NCI-H1105 (cell line): ENCODE results near the gene HDAC3.

ENCODE experiments used
- DNase-seq: peaks from one replicate; lab custom pipeline; 2025; lab: John Stamatoyannopoulos, UW

Gene HDAC3

GRCh38 chr5:141602606-141603005 is 34.0 kb downstream of the HDAC3 start:
- no peak for DNase-seq

GRCh38 chr5:141598391-141599345 is 38.0 kb downstream of the HDAC3 start:
- DNase-seq, result no peak

GRCh38 chr5:141597814-141598213 is 38.8 kb downstream of the HDAC3 start:
- DNase-seq, result no peak

GRCh38 chr5:141597394-141597793 is 39.3 kb downstream of the HDAC3 start:
- DNase-seq, result no peak

GRCh38 chr5:141596867-141597266 is 39.8 kb downstream of the HDAC3 start:
- no peak for DNase-seq

- no peak for DNase-seq
These were observed 46.5 kb downstream of the HDAC3 start for GRCh38 chr5:141590127-141590526.

GRCh38 chr5:141586246-141586645 is 50.4 kb downstream of the HDAC3 start:
- no peak for DNase-seq

GRCh38 chr5:141585594-141585993 is 51.1 kb downstream of the HDAC3 start:
- DNase-seq, result no peak

- DNase-seq, result no peak
These were observed 62.5 kb downstream of the HDAC3 start for GRCh38 chr5:141574122-141574510.

GRCh38 chr5:141573489-141574121 is 63.0 kb downstream of the HDAC3 start:
- no peak for DNase-seq
